SK-N-MC (cell line): Measurements from ENCODE around the gene AVEN.

Experiments used
- EZH2 ChIP-seq: fragments of 200-600 bp; sonication (generic); IDR thresholded peaks from one replicate; pipeline ENCODE4 v1.6.1; 2017; ENCODE audit warnings: antibody characterized with exemption
- POLR2AphosphoS5 ChIP-seq: IDR thresholded peaks from 2 replicates; pipeline ENCODE4 v1.6.1; 2012; ENCODE audit warnings: mild to moderate bottlenecking, low read depth, low read length, borderline replicate concordance

DNA sequence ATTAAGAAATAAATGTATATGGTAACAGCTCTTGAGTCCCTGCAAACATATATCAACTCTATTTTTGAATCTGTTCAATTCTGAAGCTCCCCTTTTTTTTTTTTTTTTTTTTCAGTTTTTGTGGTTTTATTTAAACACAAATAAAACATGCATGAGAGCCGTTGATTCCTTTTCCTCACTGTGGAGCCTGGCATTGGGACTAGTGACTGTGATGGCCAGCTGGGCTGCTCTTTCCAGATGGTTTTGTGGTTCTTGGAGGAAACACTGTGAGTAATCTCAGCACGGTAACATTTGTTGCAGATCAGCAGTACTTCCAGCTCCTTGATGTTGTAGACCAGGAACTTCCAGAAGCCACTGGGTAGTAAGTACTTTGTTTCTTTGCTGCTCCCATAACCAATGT lies 46.7 kb upstream of the AVEN start:
- TF ChIP-seq EZH2 (no peak), POLR2AphosphoS5 (no peak)
